ENCODE measurements around the gene TBK1.

The TBK1 gene

GRCh38 chr12:64452559-64453329 lies 824 bp downstream of the TBK1 start:
- peak; percentile 83 for DNase-seq (ENCODE audit: low read depth)

- no peak for DNase-seq (ENCODE audit: low read depth)
These were observed 3.6 kb downstream of the TBK1 start for GRCh38 chr12:64455506-64455905.

GRCh38 chr12:64456119-64456518 lies 4.2 kb downstream of the TBK1 start:
- DNase-seq (ENCODE audit: low read depth), result no peak

DNA sequence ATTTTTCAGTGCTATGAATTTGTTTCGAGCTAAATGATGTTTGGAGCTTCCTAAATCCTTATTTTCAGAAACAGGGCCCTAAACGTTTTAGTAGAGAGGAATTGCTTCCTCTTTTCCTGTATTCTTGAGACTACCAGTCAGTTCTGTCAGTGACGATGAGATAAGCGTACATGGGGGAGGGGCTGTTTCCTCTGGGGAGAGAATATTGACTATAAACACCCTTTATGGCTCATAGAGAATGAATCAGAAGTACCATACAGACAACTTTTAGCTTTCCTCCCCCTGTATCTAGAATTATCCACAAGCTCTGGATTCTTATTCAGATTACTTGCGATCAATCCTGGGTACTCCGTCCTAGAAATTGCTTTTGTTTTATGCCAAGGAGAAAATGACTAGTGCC lies 5.1 kb downstream of the TBK1 start:
- DNase-seq (ENCODE audit: low read depth), result no peak

DNA sequence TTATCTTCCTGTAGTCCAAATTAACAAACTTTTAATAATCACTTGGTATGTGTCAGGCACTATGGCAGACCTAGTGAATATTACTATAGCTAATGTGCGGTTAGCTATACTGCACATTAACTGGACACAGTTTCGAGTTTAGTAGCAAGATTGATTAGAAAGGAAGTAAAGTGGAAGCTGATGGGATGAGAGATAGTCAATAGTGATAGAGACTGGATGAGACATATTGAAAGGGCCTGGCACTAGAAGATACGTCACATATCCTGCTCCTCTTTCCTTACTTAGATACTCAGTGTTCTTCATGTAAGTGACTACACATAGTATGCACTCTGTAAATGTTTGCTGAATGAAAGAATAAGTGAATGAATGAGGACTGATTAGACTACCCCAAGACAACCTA lies 5.5 kb downstream of the TBK1 start:
- DNase-seq (ENCODE audit: low read depth), result no peak

DNA sequence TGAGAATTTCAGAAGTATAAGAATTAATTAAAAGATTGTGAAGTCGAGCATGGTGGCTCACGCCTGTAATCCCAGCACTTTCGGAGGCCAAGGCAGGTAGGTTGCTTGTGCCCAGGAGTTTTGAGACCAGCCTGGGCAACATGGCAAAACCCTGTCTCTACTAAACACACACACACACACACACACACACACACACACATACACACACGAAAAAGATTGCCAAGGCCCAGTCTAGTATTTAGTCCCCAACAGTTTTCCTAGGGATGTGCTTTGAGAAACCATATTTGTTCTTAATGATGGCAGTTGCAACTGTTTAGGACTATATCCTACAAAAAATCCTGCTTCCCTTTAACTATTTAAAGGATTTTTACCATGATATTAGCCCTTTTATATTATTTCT lies 6.0 kb downstream of the TBK1 start:
- DNase-seq (ENCODE audit: low read depth), result no peak

DNA sequence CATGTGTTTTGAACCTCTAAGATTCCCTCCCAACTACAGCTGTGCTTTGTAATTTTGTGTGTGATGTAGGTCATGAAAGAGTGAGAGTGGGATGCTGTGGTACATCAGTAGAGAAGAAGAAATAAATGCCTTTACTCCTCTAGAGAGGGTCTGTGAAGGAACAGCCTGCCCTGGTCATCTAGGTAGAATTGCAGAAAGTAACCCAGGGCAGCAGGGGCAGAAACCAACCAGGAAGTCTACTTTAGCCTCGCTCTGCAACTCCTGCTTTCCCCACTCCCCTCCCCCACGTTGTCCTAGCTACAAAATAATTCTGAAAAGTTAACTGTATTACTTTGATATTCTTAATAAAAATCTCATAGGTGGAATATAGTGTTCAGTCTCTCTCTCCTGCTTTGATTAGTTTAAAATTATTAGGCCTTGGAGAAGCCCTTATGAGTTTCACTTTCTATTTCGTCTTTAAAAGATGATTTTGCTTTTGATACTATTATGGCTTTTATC lies 7.5 kb downstream of the TBK1 start:
- no peak for DNase-seq (ENCODE audit: low read depth)

DNA sequence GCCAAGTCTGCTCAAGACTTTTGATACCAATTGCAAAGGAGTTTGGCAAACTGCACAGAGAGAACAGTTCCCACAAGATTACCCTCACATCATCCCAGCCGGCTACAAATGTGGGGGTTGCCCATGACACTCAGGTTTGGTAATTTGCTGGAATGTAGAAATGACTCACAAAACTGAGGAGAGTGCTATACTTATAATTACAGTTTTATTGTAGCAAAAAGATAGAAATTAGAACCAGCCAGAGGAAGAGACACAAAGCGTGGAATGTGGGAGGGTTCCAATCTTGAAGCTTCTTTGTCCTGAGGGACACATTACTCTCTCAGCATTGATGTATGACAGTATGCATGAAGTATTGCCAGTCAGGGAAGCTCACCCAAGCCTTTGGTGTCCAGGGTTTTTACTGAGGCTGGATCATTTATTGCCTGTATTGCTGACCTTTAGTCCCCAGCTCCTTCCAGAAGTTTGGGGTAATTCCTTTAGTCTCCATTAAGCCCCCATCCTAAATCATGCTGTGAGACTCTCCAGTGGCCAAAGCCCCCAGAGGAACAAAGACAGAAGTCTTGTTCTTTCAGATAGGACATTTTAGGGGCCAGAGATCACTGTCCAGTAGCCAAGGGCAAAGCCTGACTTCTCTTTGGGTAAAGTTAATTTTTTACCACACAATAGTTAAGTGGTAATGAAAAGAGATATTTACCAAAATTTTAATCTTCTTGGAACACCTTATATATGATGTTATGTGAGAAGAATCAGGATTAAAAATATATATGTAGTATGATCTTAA lies 9.9 kb downstream of the TBK1 start:
- peak; percentile 76 for DNase-seq (ENCODE audit: low read depth)

DNA sequence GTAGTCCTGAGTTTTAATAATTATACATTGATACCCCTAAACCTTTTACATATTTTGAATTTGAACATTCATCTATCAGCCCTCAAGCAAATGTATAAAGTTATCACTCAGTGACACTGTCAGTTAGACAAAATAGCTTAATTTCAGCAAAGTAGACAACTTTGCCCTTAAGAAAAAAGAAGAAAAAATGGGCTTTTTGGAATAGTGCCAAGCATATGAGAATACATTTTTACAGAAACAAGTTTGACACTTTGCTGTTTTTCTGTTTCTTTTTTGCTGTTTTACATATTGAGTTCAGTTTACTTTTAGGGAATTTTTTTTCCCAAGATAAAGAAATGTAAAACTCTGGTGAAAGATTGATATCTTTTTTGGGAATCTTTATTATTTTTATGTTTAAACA lies 14.3 kb downstream of the TBK1 start:
- no peak for DNase-seq (ENCODE audit: low read depth)

DNA sequence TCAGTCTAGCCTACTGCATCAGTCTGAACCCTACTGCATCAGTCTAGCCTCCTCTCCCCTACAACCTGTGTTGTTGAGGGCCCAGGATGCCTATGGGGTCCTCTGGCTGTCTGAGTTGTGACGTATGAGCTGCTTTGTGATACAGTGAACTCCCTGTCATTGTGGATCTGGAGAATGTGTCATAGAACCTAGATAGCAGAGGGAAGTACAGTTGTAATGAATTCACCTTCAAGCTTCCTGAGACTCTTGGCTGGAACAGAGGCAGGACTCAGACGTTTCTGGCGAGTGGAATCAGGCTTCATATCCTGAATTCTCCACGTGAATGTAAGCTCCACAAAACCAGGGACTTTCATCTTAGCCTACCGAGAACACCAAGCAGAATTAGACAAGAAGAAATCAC lies 17.0 kb downstream of the TBK1 start:
- no peak for DNase-seq (ENCODE audit: low read depth)

DNA sequence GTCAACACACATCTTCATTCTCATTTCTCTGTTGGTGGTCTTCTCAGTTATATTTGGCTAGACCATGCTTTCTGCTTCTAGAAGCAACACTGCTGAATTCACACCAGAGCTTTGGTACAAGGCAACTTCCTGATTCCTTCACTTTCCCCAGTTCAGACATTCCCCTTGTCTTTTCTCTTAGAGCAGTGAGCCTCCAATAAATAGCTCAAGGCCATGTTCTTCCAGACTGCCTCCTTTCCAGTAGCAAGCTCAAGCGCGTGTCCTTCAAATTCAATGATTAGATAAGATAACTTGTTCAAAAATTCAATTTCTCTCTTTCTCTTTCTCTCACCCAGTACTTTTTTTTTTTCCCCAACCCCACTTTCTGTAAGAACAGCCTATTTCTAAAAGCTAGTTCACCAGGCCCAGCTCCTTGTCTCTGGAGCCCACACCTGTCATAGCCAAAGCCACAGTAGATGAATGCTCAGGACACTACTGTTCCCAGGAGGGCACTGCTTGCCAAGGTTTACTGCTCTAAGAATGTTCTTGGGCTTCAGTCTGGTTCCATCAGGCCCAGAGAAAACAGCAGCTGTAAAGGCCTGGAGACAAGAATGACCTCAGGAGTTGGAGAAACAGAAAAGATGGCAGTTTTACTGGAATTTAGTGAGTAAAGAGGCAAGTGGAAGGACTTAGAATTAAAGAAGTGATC lies 17.7 kb downstream of the TBK1 start:
- no peak for DNase-seq (ENCODE audit: low read depth)

DNA sequence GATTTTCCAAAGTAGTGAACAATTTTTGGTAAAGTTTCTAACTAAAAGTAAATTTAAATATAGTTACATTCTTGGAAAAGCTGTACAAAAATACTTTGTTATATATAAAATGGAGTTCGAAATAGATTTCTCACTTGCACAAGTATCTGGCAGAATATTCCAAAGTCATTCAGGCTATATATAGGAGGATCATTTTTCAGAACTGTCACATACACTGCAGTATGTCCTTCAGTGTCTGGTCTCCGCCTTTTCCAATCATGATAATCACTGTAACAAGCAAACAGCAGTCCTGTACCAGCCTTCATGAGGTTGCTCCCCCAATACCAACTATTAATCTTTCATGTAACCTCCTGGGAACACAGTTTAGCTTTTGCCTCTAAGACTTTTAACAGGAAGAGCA lies 18.6 kb downstream of the TBK1 start:
- DNase-seq (ENCODE audit: low read depth), result no peak

GRCh38 chr12:64473176-64473575 lies 21.3 kb downstream of the TBK1 start:
- DNase-seq (ENCODE audit: low read depth), result no peak

- DNase-seq (ENCODE audit: low read depth), result no peak
These were observed 23.6 kb downstream of the TBK1 start for GRCh38 chr12:64475518-64475917.

DNA sequence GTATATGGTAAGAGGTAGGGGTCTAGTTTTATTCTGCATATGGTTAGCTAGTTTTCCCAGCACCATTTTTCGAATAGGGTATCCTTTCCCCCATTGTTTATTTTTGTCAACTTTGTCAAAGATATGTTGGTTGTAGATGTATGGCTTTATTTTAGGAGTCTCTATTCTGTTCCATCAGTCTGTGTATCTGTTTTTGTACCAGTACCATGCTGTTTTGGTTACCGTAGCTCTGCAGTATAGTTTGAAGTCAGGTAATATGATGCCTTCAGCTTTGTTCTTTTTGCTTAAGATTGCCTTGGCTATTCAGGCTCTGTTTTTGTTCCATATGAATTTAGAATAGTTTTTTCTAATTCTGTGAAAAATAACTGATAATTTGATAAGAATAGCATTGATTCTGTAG lies 24.9 kb downstream of the TBK1 start:
- DNase-seq (ENCODE audit: low read depth), result no peak

DNA sequence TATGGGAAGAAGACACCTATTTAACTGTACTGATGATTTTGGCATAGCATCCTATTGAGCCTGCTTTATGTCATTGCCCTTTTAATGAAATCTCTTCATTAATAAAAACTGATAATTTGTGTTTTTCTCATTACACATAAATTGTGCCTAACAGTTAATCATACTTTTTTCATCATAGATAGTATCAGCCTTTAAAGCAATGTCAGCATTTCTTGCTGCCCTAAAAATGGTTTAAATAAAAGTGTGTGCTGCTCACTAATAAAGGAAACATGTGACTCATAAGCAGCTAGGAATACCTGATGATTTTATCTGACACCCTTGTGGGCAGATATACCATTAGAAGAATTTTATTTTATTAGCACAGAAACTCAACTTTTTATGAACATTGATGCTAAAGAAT lies 26.7 kb downstream of the TBK1 start:
- DNase-seq (ENCODE audit: low read depth), result no peak

GRCh38 chr12:64480148-64480547 lies 28.2 kb downstream of the TBK1 start:
- DNase-seq (ENCODE audit: low read depth), result peak; percentile 15

- DNase-seq (ENCODE audit: low read depth), result no peak
These were observed 34.7 kb downstream of the TBK1 start for GRCh38 chr12:64486657-64487056.

DNA sequence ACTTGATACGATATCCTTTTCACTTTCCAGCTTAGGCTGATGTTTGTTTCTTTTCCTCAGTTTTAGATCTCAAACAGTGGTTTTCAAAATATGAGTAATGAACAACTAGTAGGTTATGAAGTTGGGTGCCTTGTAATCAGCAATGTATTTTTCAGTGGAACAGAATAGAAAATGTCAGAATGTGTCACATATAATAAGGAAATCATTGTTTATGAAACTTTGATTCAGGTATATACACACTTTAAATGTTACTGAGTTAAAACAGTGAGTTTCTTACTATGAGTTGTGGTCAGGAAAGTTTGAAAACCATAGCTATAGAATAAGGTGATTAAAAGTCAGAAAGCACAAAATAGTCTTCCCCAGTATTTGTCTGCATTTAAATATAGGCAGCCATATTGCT lies 39.8 kb downstream of the TBK1 start:
- no peak for DNase-seq (ENCODE audit: low read depth)

GRCh38 chr12:64493513-64493912 lies 41.6 kb downstream of the TBK1 start:
- DNase-seq (ENCODE audit: low read depth), result no peak

- DNase-seq (ENCODE audit: low read depth), result no peak
These were observed 43.2 kb downstream of the TBK1 start for GRCh38 chr12:64494998-64495729.

GRCh38 chr12:64496839-64497400 lies 45.0 kb downstream of the TBK1 start:
- DNase-seq (ENCODE audit: low read depth), result no peak
